GM18505 (cell line): ENCODE data around the gene SPATA9.

Experiments
- ATAC-seq: cut with Tn5 transposase; IDR thresholded peaks from one replicate; pipeline ENCODE4 v1.9.1; 2021; ENCODE audit not compliant: unreplicated experiment
- POLR2A ChIP-seq: IDR thresholded peaks from 4 replicates; pipeline ENCODE4 v1.6.1; 2011; ENCODE audit warnings: borderline replicate concordance; ENCODE audit not compliant: insufficient read depth, insufficient read length; ENCODE audit errors: extremely low read depth

Gene SPATA9

DNA sequence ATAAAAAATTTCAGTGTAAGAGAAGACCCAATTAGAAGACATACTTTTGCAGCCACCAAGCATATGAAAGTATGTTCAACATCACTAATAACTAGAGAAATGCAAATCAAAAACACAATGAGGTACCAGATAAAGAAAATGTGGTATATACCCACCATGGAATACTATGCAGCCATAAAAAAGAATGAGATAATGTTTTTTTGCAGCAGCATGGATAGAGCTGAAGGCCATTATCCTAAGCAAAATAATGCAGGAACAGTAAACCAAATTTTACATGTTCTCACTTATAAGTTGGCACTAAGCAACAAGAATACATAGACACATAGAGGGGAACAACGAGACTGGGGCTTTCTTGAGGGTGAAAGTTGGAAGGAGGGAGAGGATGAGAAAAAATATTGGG lies 6.9 kb upstream of the SPATA9 start:
- no peak for TF ChIP-seq POLR2A
- no peak for ATAC-seq

- TF ChIP-seq POLR2A, result no peak
- ATAC-seq, result no peak
Observed at GRCh38 chr5:95686651-95687050, 3.9 kb upstream of the SPATA9 start.

- no peak for ATAC-seq
- no peak for TF ChIP-seq POLR2A
Observed at GRCh38 chr5:95684361-95684760, 1.6 kb upstream of the SPATA9 start.

- ATAC-seq, result no peak
- TF ChIP-seq POLR2A, result no peak
Observed at GRCh38 chr5:95673081-95673480, 9.7 kb downstream of the SPATA9 start.

- TF ChIP-seq POLR2A, result no peak
Observed at GRCh38 chr5:95672641-95673040, 10.2 kb downstream of the SPATA9 start.

GRCh38 chr5:95671826-95672225 lies 11.0 kb downstream of the SPATA9 start:
- no peak for ATAC-seq
- no peak for TF ChIP-seq POLR2A

More at GRCh38 chr5:95672641-95673040, 10.2 kb downstream of the SPATA9 start:
- ATAC-seq, result no peak

DNA sequence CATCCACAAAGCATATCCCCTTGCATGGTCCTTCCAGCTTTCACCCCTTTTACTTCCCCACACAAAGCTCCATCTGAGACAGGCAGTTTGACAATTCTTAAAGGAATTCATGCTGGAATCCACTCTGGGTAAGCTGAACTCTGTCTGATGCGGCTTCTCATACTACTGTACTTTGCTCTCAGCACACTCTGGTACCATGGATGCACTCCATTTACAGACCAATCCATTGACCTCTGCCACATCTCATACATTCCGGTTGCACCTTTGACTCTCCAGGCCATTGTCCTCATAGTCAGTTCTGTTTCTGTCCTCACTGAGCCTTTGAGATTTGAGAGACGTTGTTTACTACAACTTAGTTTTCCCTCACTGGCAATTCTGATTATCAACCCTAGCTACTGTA lies 12.2 kb downstream of the SPATA9 start:
- TF ChIP-seq POLR2A, result no peak
- ATAC-seq, result no peak

- TF ChIP-seq POLR2A, result no peak
- no peak for ATAC-seq
Observed at GRCh38 chr5:95669985-95670384, 12.8 kb downstream of the SPATA9 start.

DNA sequence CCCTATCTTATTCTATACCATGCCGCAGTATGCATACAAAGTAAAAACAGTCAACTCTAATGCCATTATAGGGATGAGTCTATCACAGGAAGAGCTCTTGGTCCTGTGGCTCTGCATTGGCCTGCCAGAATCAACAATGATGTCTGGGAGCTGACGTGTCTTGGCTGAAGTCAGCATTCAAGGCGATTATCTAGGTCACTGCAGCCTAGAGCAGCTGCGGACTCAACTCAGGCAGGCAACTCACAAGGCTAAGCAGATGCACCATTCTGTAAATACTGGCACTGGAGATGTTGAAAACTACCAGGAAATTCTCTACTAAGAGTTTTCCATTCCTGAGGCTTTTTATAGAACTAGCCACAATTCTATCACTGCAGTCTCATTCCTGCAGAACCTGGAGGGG lies 13.3 kb downstream of the SPATA9 start:
- TF ChIP-seq POLR2A, result no peak

GRCh38 chr5:95668728-95669127 lies 14.1 kb downstream of the SPATA9 start:
- no peak for ATAC-seq
- no peak for TF ChIP-seq POLR2A

More for the DNA sequence above, 13.3 kb downstream of the SPATA9 start:
- ATAC-seq, result no peak

- TF ChIP-seq POLR2A, result no peak
Observed at GRCh38 chr5:95668216-95668615, 14.6 kb downstream of the SPATA9 start.

DNA sequence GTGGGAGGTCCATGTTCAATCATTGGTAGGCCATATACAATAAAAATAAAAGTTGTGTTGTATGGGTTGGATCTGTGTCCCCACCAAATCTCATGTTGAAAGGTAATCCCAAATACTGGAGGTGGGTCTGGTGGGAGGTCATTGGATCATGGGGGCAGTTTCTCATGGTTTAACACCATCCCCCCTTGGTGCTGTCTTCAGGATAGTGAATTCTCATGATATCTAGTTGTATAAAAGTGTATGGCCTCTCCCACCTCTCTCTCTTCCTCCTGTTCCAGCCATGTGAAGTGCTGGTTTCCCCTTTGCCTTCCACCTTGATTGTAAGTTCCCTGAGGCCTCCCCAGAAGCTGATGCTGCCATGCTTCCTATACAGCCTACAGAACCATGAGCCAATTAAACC lies 15.1 kb downstream of the SPATA9 start:
- no peak for TF ChIP-seq POLR2A
- ATAC-seq, result no peak

More at GRCh38 chr5:95668216-95668615, 14.6 kb downstream of the SPATA9 start:
- no peak for ATAC-seq

GRCh38 chr5:95667061-95667618 lies 15.7 kb downstream of the SPATA9 start:
- no peak for ATAC-seq

GRCh38 chr5:95664204-95664786 lies 18.5 kb downstream of the SPATA9 start:
- no peak for ATAC-seq
- TF ChIP-seq POLR2A, result no peak

More at GRCh38 chr5:95667061-95667618, 15.7 kb downstream of the SPATA9 start:
- TF ChIP-seq POLR2A, result no peak

GRCh38 chr5:95662946-95663345 lies 19.8 kb downstream of the SPATA9 start:
- ATAC-seq, result no peak
- TF ChIP-seq POLR2A, result no peak

GRCh38 chr5:95660060-95660459 lies 22.7 kb downstream of the SPATA9 start:
- ATAC-seq, result no peak
- TF ChIP-seq POLR2A, result no peak

DNA sequence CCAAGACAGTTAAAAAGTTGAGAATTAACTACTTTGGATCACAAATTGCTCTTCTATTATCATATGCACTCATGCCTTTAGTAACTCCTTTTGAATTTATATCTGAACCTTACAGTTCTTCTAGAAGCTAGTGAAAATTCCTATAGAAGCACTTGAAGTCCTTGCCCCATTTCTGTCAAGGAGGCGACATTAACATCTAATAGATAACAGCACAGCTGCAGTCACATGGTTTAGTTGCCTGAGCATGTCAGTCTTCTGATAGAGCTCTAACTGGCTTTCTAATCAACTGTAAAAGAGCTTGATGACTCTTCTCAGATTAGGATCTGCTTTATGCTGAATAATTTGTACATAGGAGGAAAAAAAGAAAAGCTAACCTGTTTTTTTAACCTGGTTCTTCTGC lies 27.2 kb downstream of the SPATA9 start:
- no peak for ATAC-seq

More for the DNA sequence above, 27.2 kb downstream of the SPATA9 start:
- TF ChIP-seq POLR2A, result no peak
